Fibroblast of villous mesenchyme (primary cell): Measurements from ENCODE around the gene KCNMA1. TPM values are rescaled to one million over a fixed set of nuclear protein-coding genes. Genes with fewer than 3 reads are reported as not detected.

ENCODE experiments used
- DNase-seq: peaks from one replicate; pipeline ENCODE4 v3.0.0-alpha.2; 2010; ENCODE audit warnings: low read depth
- H3K4me3 ChIP-seq: 2 replicates; pipeline ENCODE4 v1.5.1; 2011; ENCODE audit warnings: low read depth, mild to moderate bottlenecking, low read length
- total RNA-seq: library from RNA; depleted of rRNA; stranded (reverse); fragments of >200 nt; gene quantifications from 2 replicates; pipeline ENCODE4 v1.2.3, GENCODE V29; 2012
- TF ChIP-seq, protein P1 (sequence below): IDR thresholded peaks from 2 replicates; pipeline ENCODE4 v1.5.1; 2012; ENCODE audit warnings: low read depth, mild to moderate bottlenecking, low read length; ENCODE audit not compliant: insufficient read depth

Gene KCNMA1
- total RNA-seq, 1 donor: 36.7 TPM

DNA sequence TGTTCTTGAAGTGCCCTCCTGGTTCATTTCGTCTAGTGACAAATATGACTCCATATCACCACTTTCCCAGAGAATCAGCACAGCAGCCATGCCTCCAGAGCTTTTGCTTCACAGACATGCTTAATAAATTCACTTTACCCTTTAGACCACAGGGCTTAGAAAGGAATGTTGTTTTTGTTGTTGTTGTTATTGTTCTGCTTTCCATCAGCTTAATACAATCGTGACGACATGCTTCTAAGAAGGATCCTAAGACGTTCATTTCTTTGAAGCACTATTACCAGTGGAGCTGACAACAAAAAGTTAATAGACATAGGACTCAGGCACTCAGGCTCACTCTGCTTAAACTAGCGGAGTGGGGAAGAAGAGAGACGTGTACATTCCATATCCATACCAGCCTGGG lies 418.6 kb downstream of the KCNMA1 start:
- no peak overlapping the region for H3K4me3 ChIP-seq
- TF ChIP-seq, protein P1, sequence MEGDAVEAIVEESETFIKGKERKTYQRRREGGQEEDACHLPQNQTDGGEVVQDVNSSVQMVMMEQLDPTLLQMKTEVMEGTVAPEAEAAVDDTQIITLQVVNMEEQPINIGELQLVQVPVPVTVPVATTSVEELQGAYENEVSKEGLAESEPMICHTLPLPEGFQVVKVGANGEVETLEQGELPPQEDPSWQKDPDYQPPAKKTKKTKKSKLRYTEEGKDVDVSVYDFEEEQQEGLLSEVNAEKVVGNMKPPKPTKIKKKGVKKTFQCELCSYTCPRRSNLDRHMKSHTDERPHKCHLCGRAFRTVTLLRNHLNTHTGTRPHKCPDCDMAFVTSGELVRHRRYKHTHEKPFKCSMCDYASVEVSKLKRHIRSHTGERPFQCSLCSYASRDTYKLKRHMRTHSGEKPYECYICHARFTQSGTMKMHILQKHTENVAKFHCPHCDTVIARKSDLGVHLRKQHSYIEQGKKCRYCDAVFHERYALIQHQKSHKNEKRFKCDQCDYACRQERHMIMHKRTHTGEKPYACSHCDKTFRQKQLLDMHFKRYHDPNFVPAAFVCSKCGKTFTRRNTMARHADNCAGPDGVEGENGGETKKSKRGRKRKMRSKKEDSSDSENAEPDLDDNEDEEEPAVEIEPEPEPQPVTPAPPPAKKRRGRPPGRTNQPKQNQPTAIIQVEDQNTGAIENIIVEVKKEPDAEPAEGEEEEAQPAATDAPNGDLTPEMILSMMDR: no peak
- DNase-seq: peak; percentile 58

DNA sequence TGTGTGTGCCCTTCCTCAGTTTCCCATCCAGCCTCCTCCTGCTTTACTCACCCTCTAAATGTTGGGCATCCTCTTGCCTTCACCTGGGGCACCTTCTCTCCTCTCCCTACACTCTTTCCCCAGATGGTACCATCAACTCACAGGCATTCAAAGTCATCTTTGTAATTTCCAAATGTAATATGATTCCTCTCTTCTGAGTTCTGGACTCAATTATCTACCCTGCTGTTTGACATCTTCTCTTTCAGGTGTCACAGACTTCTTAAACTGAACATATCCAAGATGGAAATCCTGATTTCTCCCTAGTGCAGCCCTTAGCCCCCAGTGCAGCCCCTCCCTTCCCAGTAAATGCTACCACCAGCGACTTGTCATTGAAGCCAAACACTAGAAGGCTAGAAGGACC lies 422.8 kb downstream of the KCNMA1 start:
- no peak overlapping the region for H3K4me3 ChIP-seq
- no peak for DNase-seq
- TF ChIP-seq, protein P1: no peak

DNA sequence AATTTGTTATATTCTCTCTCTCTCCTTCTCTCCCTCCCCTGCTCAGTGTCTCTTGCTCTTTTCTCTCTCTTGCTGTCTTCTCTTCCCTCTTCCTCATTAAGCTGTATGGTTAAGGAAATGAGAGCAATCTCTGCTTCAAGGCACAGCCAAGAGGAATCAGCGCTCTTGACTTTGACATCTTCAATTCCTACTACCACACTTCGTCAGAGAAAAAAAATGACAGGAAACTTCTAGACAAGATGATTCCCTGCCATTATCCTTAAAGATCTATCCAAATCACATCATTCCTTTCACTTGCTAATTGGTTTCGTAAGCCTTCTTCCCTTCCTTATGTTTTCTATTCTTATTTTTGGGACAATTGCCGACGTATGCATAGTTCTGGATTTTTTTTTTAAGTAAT lies 425.0 kb downstream of the KCNMA1 start:
- DNase-seq: no peak
- no peak overlapping the region for H3K4me3 ChIP-seq
- TF ChIP-seq, protein P1: no peak

DNA sequence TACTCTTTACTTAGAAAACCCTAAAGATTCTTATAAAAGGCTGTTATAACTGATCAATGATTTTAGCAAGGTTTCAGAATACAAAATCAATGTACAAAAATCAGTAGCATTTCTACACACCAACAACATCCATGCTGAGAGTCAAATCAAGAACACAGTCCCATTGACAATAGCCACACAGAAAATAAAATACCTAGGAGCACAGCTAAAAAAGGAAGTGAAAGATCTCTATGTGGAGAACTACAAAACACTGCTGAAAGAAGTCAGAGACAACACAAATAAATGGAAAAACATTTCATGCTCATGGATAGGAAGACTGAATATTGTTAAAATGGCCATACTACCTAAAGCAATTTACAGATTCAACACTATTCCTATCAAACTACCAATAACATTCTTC lies 427.0 kb downstream of the KCNMA1 start:
- no peak for DNase-seq
- TF ChIP-seq, protein P1: no peak
- H3K4me3 ChIP-seq: no peak overlapping the region

DNA sequence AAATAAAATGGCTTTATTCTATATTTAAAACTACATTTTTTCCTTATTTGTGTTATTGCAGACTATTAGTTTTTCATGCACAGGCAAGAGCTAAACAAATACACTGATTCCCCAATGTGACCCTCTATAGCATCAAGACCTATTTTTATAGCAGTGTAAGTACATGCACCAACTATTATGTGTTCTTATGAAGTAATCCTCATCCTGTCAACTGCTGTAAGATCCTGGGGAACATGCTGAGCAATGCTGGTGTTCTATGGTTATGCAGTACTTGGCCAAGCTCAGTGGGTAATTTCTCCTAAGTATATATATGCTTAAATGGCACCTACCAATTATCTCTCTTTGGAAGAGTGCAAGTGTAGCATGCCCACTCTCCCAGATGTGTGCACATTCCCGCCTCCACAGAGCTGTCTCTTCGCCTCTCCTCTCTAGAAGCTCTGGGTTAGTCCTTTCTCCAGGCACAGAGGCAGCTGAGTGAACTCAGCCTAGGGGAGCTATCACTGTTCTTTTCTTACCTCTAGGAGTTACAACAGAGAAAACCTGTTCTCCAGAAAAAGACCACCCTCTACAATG lies 428.8 kb downstream of the KCNMA1 start:
- DNase-seq: no peak
- TF ChIP-seq, protein P1: no peak
- no peak overlapping the region for H3K4me3 ChIP-seq

DNA sequence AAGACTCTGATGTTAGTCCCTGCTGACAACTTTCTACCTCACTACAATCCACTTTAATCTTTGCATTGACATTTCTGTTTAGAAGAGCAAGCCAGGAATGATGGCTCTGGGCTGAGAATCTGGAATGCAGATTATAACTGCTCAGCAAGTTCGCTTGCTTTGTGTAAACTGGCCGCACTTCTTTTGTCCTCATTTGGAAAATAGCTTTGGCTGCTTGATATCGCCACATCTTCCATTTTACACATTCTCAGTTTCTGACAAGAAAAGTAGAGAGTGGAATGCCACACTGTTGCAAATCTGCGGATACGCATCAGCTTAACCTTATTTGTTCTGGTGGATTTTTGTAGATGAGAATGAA lies 429.8 kb downstream of the KCNMA1 start:
- no peak for DNase-seq
- H3K4me3 ChIP-seq: no peak overlapping the region
- TF ChIP-seq, protein P1: no peak

DNA sequence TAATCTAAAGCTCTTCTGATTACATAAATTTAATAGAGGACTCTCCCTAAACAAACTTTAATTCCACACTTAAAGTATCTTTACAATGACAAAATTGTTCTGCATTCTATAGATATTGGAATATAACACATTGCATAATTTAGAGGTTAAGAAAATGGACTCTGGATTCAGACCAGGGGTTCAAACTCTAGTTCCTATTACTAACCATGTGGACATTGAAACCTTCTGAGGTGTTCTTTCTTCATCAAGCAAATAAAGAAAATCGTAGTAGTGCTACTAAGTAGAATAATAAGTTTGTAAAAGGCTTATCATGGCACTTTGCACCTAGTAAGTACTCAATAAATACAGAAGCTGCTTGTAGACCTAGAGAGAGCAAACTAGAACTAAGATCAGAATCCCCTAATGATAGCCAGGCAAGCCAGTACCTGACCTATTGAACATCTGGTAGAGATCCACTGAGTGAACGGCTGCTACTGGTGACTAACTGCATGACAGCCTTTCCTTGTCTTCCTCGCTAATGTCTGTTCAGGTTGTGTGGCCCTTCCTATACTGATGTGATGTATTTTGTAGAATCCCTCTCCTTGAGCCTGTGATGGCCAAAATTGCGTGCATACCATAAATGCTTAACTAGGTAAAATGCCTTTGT lies 430.3 kb downstream of the KCNMA1 start:
- H3K4me3 ChIP-seq: no peak overlapping the region
- DNase-seq: no peak
- TF ChIP-seq, protein P1: no peak
